ENCODE data around the gene ZNF830.
"Not testable (repeated sequence)": the region's sequence is repeated elsewhere in the genome, so short reads cannot be mapped to it uniquely, and the experiment has no call there.

The ZNF830 gene

DNA sequence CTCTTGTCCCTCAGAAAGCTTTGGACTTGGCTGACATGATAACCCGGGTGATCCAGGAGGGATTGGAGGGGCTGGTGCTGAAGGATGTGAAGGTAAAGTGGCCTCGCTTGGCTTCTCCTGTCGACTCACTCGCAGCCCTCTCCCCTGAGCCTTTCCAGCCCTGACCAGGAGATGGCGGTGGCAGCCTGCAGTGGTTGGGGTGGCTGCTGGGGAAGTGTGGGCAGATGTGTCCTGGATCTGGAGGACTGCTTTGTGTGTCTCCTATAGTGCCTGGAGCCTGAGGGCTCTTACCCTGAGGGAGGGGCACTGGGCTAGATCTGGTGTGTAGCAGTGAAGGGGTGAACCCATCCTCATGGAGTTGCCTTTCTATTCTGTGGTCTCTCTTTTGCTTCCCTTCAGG, 36.9 kb downstream of the ZNF830 start:
- peaks cover 35% of the 10 kb centered on the region for H3K36me3 Mint-ChIP-seq (ENCODE audit: insufficient read depth)
- no peaks in the 10 kb centered on the region for H3K9me3 Mint-ChIP-seq
- peak overlapping the region; percentile 46 to 67 for H3K27ac Mint-ChIP-seq

DNA sequence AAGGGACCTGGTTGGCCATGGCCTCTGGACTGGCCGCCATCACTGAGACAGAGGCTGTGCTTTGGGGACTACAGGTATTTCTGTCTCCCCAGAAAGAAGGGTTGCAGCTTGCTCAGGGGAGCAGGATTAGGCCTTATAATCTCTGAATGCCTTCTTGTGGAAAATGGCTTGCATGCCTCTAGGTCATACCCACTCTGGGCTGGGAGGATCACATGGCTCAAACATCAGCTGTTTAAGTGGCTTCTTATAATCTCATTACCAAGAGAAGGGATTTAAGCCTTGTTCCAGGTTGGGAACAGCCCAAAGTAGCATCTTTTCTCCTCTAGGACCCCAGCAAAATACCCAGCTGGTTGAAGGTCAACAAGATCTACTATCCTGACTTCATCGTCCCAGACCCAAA, 38.1 kb downstream of the ZNF830 start:
- H3K36me3 Mint-ChIP-seq (ENCODE audit: insufficient read depth), result peaks cover 38% of the 10 kb centered on the region

More for the DNA sequence above, 36.9 kb downstream of the ZNF830 start:
- ATAC-seq (replicated peaks) (peak; percentile 98), DNase-seq (peak; percentile 74 to 78 (median 75))
- no peak overlapping the region for H3K4me3 Mint-ChIP-seq
- H3K4me1 Mint-ChIP-seq (ENCODE audit: low read depth in 2 of 2), result peaks cover 6 to 7% of the 10 kb centered on the region in 2 donors
- H3K27me3 Mint-ChIP-seq, result no peaks in the 10 kb centered on the region

DNA sequence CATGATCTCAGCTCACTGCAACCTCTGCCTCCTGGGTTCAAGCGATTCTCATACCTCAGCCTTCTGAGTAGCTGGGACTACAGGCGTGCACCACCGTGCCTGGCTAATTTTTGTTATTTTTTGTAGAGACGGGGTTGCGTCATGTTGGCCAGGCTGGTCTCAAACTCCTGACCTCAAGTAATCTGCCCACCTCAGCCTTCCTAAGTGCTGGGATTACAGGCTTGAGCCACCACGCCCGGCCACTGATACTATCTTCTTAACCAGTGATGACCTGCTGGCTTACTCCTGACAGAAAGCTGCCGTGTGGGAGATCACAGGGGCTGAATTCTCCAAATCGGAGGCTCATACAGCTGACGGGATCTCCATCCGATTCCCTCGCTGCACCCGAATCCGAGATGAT, 39.6 kb downstream of the ZNF830 start:
- not testable (repeated sequence) for DNase-seq; H3K9me3 Mint-ChIP-seq; ATAC-seq (replicated peaks); H3K4me3 Mint-ChIP-seq; H3K4me1 Mint-ChIP-seq (ENCODE audit: low read depth in 2 of 2); H3K27me3 Mint-ChIP-seq
- Mint-ChIP-seq H3K36me3 (ENCODE audit: insufficient read depth) (peaks cover 27% of the 10 kb centered on the region), H3K27ac (peak overlapping the region; percentile 72 to 79)

More for the DNA sequence above, 38.1 kb downstream of the ZNF830 start:
- no peak overlapping the region for H3K4me3 Mint-ChIP-seq
- H3K27ac Mint-ChIP-seq, result peak overlapping the region; percentile 68 to 79
- no peaks in the 10 kb centered on the region for H3K27me3 Mint-ChIP-seq
- no peak for ATAC-seq (replicated peaks)
- H3K9me3 Mint-ChIP-seq, result no peaks in the 10 kb centered on the region
- H3K4me1 Mint-ChIP-seq (ENCODE audit: low read depth in 2 of 2), result peaks cover 5 to 7% of the 10 kb centered on the region in 2 donors
- DNase-seq, result no peak

DNA sequence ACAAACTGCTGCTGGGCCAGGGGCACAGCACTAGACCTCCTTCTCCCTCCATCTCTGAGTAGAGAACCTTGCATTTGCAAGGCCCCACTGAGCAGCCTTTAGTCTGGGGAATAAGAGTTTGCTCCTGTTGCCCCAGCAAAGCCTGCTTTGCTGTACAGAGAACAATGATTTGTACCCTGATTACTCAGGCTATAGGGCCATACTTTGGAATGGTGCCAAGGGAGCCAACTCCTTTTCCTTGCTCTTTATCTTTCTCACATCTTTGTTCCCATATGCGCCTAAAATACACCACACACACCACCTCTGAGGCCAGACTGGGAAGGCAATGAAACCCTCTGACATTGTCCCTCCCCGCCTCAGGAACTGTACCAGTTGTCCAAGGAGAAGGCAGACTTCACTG, 40.2 kb downstream of the ZNF830 start:
- Mint-ChIP-seq H3K27me3 (no peaks in the 10 kb centered on the region), H3K36me3 (ENCODE audit: insufficient read depth) (peaks cover 26% of the 10 kb centered on the region), H3K27ac (peak overlapping the region in 1 of 2 donors; percentile 72), H3K9me3 (no peaks in the 10 kb centered on the region), H3K4me1 (ENCODE audit: low read depth in 2 of 2) (peaks cover 5 to 7% of the 10 kb centered on the region in 2 donors), H3K4me3 (no peak overlapping the region)
- DNase-seq (no peak), ATAC-seq (replicated peaks) (no peak)

DNA sequence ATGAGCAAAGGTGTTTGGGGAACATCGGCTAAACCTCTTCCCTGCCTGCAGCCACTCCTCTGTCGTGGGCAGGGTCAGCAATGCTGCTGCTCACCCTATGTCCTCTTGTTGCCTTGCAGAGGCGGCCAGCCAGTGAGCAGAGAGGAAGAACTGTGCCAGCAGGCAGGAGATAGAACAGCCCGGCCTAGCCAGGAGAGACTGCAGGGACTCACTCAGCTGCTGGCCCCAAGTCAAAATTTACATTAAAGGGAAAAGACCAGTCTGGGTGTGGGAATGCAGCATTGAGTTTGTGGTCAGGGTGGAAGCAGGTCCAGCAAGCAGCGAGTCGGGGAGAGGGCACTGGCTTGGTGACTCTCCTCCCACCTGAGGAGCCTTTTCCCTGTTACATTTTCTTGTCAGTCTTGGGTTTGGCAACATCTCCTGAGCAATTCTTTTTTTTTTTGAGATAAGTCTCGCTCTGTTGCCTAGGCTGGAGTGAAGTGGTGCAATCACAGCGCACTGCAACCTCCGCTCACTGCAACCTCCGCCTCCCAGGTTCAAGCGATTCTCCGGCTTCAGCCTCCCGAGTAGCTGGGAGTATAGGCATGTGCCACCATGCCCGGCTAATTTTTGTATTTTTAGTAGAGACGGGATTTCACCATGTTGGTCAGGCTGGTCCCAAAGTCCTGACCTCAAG, 41.7 kb downstream of the ZNF830 start:
- ATAC-seq (replicated peaks), result no peak
- Mint-ChIP-seq H3K27ac (peak overlapping the region in 1 of 2 donors; percentile 83), H3K27me3 (no peaks in the 10 kb centered on the region), H3K9me3 (no peaks in the 10 kb centered on the region), H3K4me3 (no peak overlapping the region), H3K4me1 (ENCODE audit: low read depth in 2 of 2) (peaks cover 4 to 9% of the 10 kb centered on the region in 2 donors), H3K36me3 (ENCODE audit: insufficient read depth) (peaks cover 27% of the 10 kb centered on the region)
- no peak for DNase-seq

DNA sequence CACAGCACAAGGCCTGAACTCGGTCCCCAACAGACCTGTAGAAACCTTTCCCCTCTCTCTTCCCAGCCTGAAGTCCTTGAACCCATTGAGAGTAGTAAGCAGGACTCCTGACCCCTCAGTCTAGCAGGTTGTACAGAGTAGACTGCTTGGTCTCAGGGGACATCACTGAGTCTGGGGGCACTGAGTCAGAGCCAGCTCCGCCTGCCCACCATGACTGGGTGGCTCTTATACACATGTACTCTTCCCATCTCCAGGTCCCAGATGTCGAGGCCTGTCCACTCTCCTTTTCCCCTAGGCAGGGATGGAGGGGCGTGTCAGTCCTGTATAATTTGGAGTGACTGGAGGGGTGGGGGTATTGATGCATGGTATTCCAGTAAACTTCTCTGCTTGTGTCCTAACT, 42.4 kb downstream of the ZNF830 start:
- no peak overlapping the region for H3K4me3 Mint-ChIP-seq
- peaks cover 27% of the 10 kb centered on the region for H3K36me3 Mint-ChIP-seq (ENCODE audit: insufficient read depth)
- no peaks in the 10 kb centered on the region for H3K27me3 Mint-ChIP-seq
- ATAC-seq (replicated peaks), result no peak
- no peaks in the 10 kb centered on the region for H3K9me3 Mint-ChIP-seq
- peak overlapping the region; percentile 42 to 83 for H3K27ac Mint-ChIP-seq
- DNase-seq, result no peak
- peaks cover 0 to 5% of the 10 kb centered on the region in 2 donors for H3K4me1 Mint-ChIP-seq (ENCODE audit: low read depth in 2 of 2)

DNA sequence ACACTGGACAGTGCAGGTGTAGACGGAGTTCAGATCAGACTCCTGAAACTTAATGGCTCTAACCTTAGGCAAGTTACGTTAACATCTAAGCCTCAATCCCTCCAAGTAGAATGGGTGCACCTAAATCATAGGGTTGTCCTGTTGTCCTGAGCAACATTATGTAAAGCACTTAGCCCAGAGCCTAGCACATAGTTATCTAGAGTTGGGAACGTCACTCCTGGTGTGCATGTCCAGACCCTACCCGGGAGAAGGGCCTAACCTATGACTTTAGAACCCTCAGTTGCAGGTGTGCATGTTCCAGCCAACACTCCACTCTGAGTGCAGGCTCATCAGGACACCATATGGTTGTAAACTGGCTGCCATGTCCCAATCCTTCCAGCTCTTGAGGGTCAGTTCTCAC, 45.0 kb downstream of the ZNF830 start:
- peaks cover 34% of the 10 kb centered on the region for H3K36me3 Mint-ChIP-seq (ENCODE audit: insufficient read depth)
- H3K4me3 Mint-ChIP-seq, result no peak overlapping the region
- ATAC-seq (replicated peaks), result no peak
- DNase-seq, result no peak
- H3K4me1 Mint-ChIP-seq (ENCODE audit: low read depth in 2 of 2), result peaks cover 0 to 5% of the 10 kb centered on the region in 2 donors
- H3K9me3 Mint-ChIP-seq, result no peaks in the 10 kb centered on the region
- peak overlapping the region; percentile 14 to 78 for H3K27ac Mint-ChIP-seq
- no peaks in the 10 kb centered on the region for H3K27me3 Mint-ChIP-seq

DNA sequence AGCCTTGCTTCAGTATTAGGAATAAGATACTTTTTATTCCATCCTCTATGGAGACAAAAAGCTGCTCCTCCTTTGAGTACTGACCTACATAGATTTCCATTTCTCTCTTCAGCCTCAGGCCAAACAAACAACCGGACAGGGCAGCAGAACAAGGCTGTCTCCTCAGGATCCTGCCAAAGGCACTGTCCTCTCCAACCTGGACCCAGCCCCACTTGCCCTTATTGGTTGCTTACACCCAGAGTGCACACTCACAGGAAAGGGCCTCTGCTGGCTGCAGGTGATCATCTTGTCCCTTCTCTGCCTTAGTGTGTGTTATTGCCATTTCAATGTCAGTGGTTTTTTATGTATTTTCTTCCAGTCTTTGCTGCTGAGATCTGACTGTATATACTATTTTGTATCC, 45.6 kb downstream of the ZNF830 start:
- DNase-seq (no peak), ATAC-seq (replicated peaks) (no peak)
- H3K9me3 Mint-ChIP-seq, result no peaks in the 10 kb centered on the region
- H3K27me3 Mint-ChIP-seq, result no peaks in the 10 kb centered on the region
- H3K27ac Mint-ChIP-seq, result peak overlapping the region; percentile 14 to 78
- peaks cover 0 to 5% of the 10 kb centered on the region in 2 donors for H3K4me1 Mint-ChIP-seq (ENCODE audit: low read depth in 2 of 2)
- H3K4me3 Mint-ChIP-seq, result no peak overlapping the region
- H3K36me3 Mint-ChIP-seq (ENCODE audit: insufficient read depth), result peaks cover 34% of the 10 kb centered on the region

DNA sequence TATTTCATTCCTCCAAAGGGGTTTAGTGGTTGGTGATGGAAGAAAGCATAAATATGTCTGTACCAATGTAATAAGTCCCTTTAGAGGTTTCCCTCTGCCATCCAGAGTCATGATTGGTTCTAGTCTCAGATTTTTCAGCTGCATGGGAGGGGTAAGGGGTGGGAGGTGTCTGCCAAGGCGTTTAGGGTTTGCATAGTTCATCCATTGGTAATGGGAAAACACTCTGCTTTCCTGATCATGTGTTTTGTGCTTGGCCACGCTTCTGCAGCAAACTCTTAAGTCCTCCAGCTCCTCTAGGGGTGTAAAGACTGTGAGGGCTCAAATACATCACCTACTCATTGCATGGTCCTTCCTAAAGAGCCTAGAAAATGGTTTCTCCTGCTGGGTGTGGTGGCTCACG, 48.8 kb downstream of the ZNF830 start:
- Mint-ChIP-seq H3K4me3 (no peak overlapping the region), H3K4me1 (ENCODE audit: low read depth in 2 of 2) (peaks cover 0 to 3% of the 10 kb centered on the region in 2 donors), H3K27ac (peak overlapping the region in 1 of 2 donors; percentile 78), H3K9me3 (no peaks in the 10 kb centered on the region), H3K27me3 (no peaks in the 10 kb centered on the region), H3K36me3 (ENCODE audit: insufficient read depth) (peaks cover 28% of the 10 kb centered on the region)
- DNase-seq, result no peak
- ATAC-seq (replicated peaks), result no peak

DNA sequence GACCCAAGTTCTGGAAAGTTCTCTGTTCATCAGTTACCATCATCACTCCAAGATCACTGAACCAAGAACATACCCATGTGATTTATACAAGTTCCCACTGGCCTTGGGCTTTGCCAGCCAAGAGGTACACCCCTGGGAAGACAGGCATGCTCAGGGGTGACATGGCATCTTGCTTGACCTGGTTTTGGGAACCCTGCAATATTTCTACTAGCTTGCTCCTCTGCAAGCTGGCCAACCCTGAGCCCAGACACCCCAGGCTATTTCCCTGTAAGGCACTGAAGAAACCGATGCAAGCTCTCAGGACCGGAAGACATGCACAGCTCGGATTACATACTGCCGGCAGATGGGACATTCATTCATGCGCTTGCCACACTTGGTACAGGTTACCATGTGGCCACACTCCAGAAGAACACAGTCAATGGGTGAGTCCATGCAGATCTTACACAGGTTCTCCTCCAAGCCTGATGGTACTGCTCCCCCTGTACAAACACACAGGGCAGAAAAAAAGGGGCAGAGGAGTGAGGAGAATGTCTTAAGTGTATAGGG, 50.4 kb downstream of the ZNF830 start:
- no peak for ATAC-seq (replicated peaks)
- H3K9me3 Mint-ChIP-seq, result no peaks in the 10 kb centered on the region
- peaks cover 43% of the 10 kb centered on the region for H3K36me3 Mint-ChIP-seq (ENCODE audit: insufficient read depth)
- H3K4me3 Mint-ChIP-seq, result no peak overlapping the region
- H3K4me1 Mint-ChIP-seq (ENCODE audit: low read depth in 2 of 2), result peaks cover 3 to 4% of the 10 kb centered on the region in 2 donors
- no peaks in the 10 kb centered on the region for H3K27me3 Mint-ChIP-seq
- peak overlapping the region; percentile 22 to 55 for H3K27ac Mint-ChIP-seq
- DNase-seq, result no peak

Data from effector memory CD8-positive, alpha-beta T cell (primary cell).